Stomach (tissue), 4 donors: ENCODE measurements around the gene WHAMM.

Experiments used
- POLR2A ChIP-seq, 4 donors: fragments of 450-650 bp; IDR thresholded peaks; one replicate each; pipeline ENCODE4 v1.6.1; 2016; ENCODE audit warnings: antibody characterized with exemption in 4 of 4, control low read depth in 2 of 4, mild to moderate bottlenecking in 1 of 4, moderate library complexity in 1 of 4
- POLR2AphosphoS5 ChIP-seq, 3 donors: sonication (generic); formaldehyde crosslinking; IDR thresholded peaks; one replicate each; pipeline ENCODE4 v1.6.1; 2016; ENCODE audit warnings: antibody characterized with exemption in 3 of 3
- TF ChIP-seq, protein P1 (sequence below), 7 experiments: fragments of 450-650 bp in 4 of 7; fragments of 200-600 bp in 3 of 7; sonication (generic) in 3 of 7; IDR thresholded peaks; one replicate each; pipeline ENCODE4 v1.5.1; 2016 to 2019; ENCODE audit warnings: antibody characterized with exemption in 7 of 7, control low read depth in 2 of 7, mild to moderate bottlenecking in 1 of 7

- TF ChIP-seq POLR2AphosphoS5 (IDR thresholded peaks at IDR 0.05): no peak
- TF ChIP-seq, protein P1, sequence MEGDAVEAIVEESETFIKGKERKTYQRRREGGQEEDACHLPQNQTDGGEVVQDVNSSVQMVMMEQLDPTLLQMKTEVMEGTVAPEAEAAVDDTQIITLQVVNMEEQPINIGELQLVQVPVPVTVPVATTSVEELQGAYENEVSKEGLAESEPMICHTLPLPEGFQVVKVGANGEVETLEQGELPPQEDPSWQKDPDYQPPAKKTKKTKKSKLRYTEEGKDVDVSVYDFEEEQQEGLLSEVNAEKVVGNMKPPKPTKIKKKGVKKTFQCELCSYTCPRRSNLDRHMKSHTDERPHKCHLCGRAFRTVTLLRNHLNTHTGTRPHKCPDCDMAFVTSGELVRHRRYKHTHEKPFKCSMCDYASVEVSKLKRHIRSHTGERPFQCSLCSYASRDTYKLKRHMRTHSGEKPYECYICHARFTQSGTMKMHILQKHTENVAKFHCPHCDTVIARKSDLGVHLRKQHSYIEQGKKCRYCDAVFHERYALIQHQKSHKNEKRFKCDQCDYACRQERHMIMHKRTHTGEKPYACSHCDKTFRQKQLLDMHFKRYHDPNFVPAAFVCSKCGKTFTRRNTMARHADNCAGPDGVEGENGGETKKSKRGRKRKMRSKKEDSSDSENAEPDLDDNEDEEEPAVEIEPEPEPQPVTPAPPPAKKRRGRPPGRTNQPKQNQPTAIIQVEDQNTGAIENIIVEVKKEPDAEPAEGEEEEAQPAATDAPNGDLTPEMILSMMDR (IDR thresholded peaks at IDR 0.05): no peak
- TF ChIP-seq POLR2A (IDR thresholded peaks at IDR 0.05): no peak
Measured at GRCh38 chr15:82835391-82835917, 26.0 kb downstream of the WHAMM start.
